ENCODE results near the gene SORCS3. TPM values are rescaled to one million over a fixed set of nuclear protein-coding genes. Genes with fewer than 3 reads are reported as not detected.

SORCS3 gene
- total and polyA plus RNA-seq, 2 of the 13 experiments (the other 11 are each of a cell fraction or from before 2014, with no cell fraction given) = 0.07 TPM; not detected in 1

GRCh38 chr10:104642658-104643302, 1.7 kb downstream of the SORCS3 start (continued):
- TF ChIP-seq ZNF326 (CRISPR knock-in tag; IDR thresholded peaks at IDR 0.05; ENCODE audit: borderline replicate concordance) = no peak

DNA sequence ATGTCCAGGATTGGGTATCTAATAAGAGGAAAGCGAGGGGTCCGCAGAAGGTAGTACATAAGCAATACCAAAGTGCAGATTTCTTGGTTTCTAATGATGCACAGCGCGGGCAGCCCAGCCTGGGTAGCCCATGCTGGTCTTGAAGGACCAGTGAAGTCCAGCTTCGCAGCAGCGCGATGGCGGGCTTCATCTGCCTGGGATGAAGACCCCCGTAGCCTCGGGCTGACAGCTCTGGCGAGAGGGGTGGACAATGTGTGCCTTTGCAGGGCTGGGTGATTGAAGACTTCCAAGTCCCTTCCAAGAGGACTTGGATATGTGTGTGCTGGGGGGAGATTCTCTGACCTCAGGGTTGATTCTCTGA, 2.2 kb downstream of the SORCS3 start:
- 19% methylated on average over 4 of the region's 11 CpGs for WGBS (ENCODE audit: low lambda C conversion rate)
- Histone ChIP-seq H3K9ac (ENCODE audit: insufficient read depth, low read depth, low read length) (no peak overlapping the region), H3K9me3 (ENCODE audit: low read length) (no peaks in the 10 kb centered on the region), H3K36me3 (replicated peaks in 1 of 2; ENCODE audit: control insufficient read depth in 1 of 2, insufficient read depth in 2 of 2, low read length in 2 of 2) (no peaks in the 10 kb centered on the region), H3K27ac (ENCODE audit: extremely low read length, insufficient read depth, low read length) (no peak overlapping the region), H3K4me3 (replicated peaks in 1 of 3; ENCODE audit: insufficient read depth in 1 of 3, low read depth in 2 of 3, low read length in 3 of 3) (no peak overlapping the region), H3K79me2 (ENCODE audit: insufficient read depth, low read length) (no peaks in the 10 kb centered on the region), H3K4me1 (ENCODE audit: insufficient read depth, low read length) (no peaks in the 10 kb centered on the region), H3K27me3 (ENCODE audit: control insufficient read depth in 1 of 2, insufficient read depth in 2 of 2, low read length in 2 of 2) (peaks cover 4 to 38% of the 10 kb centered on the region in 2 experiments; a peak in 3 of 5 replicates), H3K4me2 (ENCODE audit: low read depth, low read length) (no peak overlapping the region), H2AFZ (ENCODE audit: low read length) (no peak overlapping the region), H4K20me1 (ENCODE audit: insufficient read depth, low read length) (no peaks in the 10 kb centered on the region)
- ATAC-seq = no peak
- TF ChIP-seq, protein P1, sequence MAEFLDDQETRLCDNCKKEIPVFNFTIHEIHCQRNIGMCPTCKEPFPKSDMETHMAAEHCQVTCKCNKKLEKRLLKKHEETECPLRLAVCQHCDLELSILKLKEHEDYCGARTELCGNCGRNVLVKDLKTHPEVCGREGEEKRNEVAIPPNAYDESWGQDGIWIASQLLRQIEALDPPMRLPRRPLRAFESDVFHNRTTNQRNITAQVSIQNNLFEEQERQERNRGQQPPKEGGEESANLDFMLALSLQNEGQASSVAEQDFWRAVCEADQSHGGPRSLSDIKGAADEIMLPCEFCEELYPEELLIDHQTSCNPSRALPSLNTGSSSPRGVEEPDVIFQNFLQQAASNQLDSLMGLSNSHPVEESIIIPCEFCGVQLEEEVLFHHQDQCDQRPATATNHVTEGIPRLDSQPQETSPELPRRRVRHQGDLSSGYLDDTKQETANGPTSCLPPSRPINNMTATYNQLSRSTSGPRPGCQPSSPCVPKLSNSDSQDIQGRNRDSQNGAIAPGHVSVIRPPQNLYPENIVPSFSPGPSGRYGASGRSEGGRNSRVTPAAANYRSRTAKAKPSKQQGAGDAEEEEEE (CRISPR knock-in tag; IDR thresholded peaks at IDR 0.05; ENCODE audit: borderline replicate concordance) = no peak
- TF ChIP-seq SMYD3 (CRISPR knock-in tag; IDR thresholded peaks at IDR 0.05) = no peak
- no TSS peak for BruUV-seq (replicated peaks)
- CTCF ChIA-PET (ENCODE audit: low intra/inter-chr PET ratio, low total read pairs) = no interaction called here
- DNase-seq (ENCODE audit: low spot score) = no peak
- FAIRE-seq = no peak
- intact Hi-C loops (cut with micrococcal nuclease; ENCODE audit: unreplicated experiment) (loop anchor here (2.0 kb wide), 1 partner anchor 282 kb away; no protein-coding TSS in a partner anchor), in situ Hi-C loops (cut with HindIII; ENCODE audit: extremely low pct_ligation_motif_present, low pct_unique_long_range_greater_than_20kb) (loop anchor here (10.0 kb wide), 1 partner anchor 282 kb away; no protein-coding TSS in a partner anchor)
- POLR2A ChIA-PET = no interaction called here

- CTCF ChIA-PET (ENCODE audit: low intra/inter-chr PET ratio, low total read pairs) = no interaction called here
- POLR2A ChIA-PET = no interaction called here
- peaks cover 2 to 13% of the 10 kb centered on the region in 2 experiments; a peak in 3 of 5 replicates for H3K27me3 ChIP-seq (ENCODE audit: control insufficient read depth in 1 of 2, insufficient read depth in 2 of 2, low read length in 2 of 2)
Measured at GRCh38 chr10:104646146-104646545, 5.1 kb downstream of the SORCS3 start.

More at GRCh38 chr10:104646146-104646545, 5.1 kb downstream of the SORCS3 start:
- 0% methylated on average over 1 of the region's 1 CpG for WGBS (ENCODE audit: low lambda C conversion rate)
- Histone ChIP-seq H3K9ac (ENCODE audit: insufficient read depth, low read depth, low read length) (no peak overlapping the region), H3K4me2 (ENCODE audit: low read depth, low read length) (no peak overlapping the region), H3K9me3 (ENCODE audit: low read length) (no peaks in the 10 kb centered on the region), H3K4me3 (replicated peaks in 1 of 3; ENCODE audit: insufficient read depth in 1 of 3, low read depth in 2 of 3, low read length in 3 of 3) (no peak overlapping the region), H3K79me2 (ENCODE audit: insufficient read depth, low read length) (no peaks in the 10 kb centered on the region), H3K27ac (ENCODE audit: extremely low read length, insufficient read depth, low read length) (no peak overlapping the region), H3K4me1 (ENCODE audit: insufficient read depth, low read length) (no peaks in the 10 kb centered on the region), H2AFZ (ENCODE audit: low read length) (no peak overlapping the region), H4K20me1 (ENCODE audit: insufficient read depth, low read length) (no peaks in the 10 kb centered on the region), H3K36me3 (replicated peaks in 1 of 2; ENCODE audit: control insufficient read depth in 1 of 2, insufficient read depth in 2 of 2, low read length in 2 of 2) (no peaks in the 10 kb centered on the region)
- ATAC-seq = no peak
- no TSS peak for BruUV-seq (replicated peaks)
- in situ Hi-C loops (cut with HindIII; ENCODE audit: extremely low pct_ligation_motif_present, low pct_unique_long_range_greater_than_20kb) = loop anchor here (10.0 kb wide), 1 partner anchor 279 kb away; no protein-coding TSS in a partner anchor
- intact Hi-C loops (cut with micrococcal nuclease; ENCODE audit: unreplicated experiment) = no loop called here
- no peak for DNase-seq (ENCODE audit: low spot score)
- no peak for TF ChIP-seq ZNF562 (CRISPR knock-in tag; IDR thresholded peaks at IDR 0.05; ENCODE audit: borderline replicate concordance)
- TF ChIP-seq KLF6 (CRISPR knock-in tag; IDR thresholded peaks at IDR 0.05) = no peak
- TF ChIP-seq ZNF556 (CRISPR knock-in tag; IDR thresholded peaks at IDR 0.05; ENCODE audit: borderline replicate concordance) = no peak
- TF ChIP-seq TBP (CRISPR knock-in tag; IDR thresholded peaks at IDR 0.05) = no peak
- TF ChIP-seq JUNB (CRISPR knock-in tag; IDR thresholded peaks at IDR 0.05; ENCODE audit: borderline replicate concordance) = no peak
- TF ChIP-seq, protein P2, sequence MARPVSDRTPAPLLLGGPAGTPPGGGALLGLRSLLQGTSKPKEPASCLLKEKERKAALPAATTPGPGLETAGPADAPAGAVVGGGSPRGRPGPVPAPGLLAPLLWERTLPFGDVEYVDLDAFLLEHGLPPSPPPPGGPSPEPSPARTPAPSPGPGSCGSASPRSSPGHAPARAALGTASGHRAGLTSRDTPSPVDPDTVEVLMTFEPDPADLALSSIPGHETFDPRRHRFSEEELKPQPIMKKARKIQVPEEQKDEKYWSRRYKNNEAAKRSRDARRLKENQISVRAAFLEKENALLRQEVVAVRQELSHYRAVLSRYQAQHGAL (CRISPR knock-in tag; IDR thresholded peaks at IDR 0.05; ENCODE audit: not compliant biosample characterization) = no peak
- TF ChIP-seq LBX2 (CRISPR knock-in tag; IDR thresholded peaks at IDR 0.05; ENCODE audit: borderline replicate concordance) = no peak
- TF ChIP-seq TEAD3 (CRISPR knock-in tag; optimal IDR thresholded peaks at IDR 0.05; ENCODE audit: borderline replicate concordance) = no peak
- no peak for FAIRE-seq

All from HepG2 (cell line).